ENCODE results near the gene MCRIP1.

The MCRIP1 gene

DNA sequence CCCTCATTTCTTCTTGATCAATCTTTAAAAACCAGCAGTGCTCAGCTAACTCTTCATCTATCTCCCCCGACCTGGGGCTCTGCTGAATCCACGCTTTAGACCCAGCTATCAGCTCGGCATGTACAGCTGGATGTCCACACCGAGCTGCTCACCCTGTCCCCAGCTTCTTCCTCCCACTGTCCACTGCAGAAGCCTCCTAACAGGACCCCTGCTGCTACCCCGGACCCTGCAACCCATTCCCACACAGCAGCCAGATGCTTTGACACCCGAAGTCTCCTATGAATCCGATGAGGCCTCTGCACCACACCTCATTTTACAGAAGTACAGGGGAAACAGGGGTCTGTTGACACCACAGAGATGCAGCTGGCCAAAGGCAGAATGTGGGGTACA is 15.3 kb downstream of the MCRIP1 start:
- DNase-seq: no peak

DNA sequence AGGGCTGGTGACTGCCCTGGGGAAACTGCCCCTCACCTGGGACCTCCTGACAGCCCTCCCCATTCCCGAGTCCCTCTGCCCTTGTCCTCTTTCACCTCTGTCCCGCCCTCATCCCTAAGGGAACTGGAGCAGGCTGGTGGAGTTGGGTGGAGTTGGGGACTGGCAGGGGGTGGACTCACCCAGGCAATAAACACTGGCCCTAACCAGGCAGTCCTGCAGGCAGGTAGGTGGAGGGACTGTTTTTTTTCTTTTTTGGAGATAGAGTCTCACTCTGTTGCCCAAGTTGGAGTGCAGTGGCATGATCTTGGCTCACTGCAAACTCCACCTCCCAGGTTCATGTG is 17.5 kb downstream of the MCRIP1 start:
- DNase-seq: no peak

DNA sequence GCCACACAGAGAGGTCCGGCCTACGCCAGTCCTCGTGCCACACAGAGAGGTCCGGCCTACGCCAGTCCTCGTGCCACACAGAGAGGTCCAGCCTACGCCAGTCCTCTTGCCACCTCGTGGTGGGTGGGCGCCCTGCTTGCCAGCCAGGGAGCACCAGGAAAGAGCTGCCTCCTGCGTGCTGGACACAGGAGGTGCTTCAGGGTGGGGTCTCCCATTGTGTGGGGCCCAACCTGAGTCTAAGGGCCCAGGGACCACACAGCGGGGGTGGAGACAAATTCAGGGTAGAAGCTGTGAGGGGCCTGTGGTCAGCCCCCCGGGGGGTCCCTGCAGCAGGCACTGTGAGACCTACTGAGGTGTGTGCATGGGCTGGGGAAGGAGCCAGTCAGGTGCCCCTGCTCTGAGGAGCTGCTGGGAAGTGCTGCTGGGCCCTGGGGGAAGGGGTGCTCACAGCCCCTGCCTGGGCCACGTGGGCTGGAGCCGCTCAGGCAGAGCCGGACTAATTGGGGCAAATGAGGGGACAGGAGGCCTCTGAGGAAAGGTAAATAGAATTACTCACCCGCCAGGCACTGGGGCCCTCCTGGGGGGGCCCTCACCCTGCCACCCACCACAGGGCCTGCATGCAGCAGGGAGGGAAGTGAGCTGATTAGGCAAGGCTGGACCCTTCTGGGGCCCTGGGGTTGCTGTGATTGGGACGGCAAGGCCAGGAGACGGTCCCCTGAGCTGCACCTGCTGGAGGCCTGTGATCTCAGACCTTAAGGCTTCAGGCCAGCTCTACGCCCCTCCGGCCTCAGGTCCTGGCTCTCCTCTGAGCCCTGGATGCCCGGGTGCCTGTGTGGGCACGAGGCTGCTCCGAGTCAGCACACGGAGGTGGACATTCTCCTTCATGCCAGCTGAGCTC is 18.1 kb downstream of the MCRIP1 start:
- DNase-seq: no peak

DNA sequence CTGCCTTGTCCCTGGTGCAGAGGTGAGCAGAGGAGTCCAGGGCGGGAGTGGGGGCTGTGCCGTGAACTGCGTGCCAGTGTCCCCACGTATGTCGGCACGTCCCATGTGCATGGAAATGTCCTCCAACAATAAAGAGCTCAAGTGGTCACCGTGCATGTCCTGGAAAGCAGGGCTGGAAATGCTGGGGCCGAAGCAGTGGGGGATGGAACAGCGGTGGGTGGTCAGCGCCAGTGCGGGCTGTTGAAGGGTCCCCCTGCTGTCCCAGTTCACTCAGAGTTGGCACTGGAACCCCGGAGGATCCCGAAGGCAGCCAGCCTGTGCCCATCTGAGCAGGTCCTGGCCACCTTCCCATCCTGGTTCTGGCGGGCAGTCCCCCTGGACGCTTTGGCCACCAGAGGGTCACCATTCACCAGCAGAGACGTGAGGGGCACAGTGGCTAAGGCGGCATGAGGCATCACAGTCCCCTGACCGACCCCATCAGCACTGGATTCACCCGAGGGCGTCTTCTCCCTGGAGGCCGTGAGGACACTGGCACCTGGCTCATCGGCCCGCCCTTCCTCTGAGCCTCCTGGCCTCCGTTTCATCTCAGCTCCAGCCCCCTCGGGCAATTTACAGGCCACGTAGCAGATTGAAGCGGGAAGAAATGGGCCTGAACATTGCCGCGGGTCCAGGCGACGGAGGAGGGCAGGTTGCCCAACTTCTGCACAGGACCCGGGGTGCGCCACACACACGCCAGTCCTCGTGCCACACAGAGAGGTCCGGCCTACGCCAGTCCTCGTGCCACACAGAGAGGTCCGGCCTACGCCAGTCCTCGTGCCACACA is 19.0 kb downstream of the MCRIP1 start:
- no peak for DNase-seq

DNA sequence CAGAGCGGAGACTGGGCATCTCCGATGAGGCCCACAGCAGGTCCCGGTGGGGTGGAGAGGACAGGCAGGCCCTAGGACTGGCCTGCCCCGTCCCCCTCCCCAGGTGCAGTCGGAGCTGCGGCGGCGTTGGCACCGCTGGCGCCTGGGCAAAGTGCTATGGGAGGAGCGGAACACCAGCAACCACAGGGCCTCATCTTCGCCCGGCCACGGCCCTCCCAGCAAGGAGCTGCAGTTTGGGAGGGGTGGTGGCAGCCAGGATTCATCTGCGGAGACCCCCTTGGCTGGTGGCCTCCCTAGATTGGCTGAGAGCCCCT is 19.8 kb downstream of the MCRIP1 start:
- no peak for DNase-seq

DNA sequence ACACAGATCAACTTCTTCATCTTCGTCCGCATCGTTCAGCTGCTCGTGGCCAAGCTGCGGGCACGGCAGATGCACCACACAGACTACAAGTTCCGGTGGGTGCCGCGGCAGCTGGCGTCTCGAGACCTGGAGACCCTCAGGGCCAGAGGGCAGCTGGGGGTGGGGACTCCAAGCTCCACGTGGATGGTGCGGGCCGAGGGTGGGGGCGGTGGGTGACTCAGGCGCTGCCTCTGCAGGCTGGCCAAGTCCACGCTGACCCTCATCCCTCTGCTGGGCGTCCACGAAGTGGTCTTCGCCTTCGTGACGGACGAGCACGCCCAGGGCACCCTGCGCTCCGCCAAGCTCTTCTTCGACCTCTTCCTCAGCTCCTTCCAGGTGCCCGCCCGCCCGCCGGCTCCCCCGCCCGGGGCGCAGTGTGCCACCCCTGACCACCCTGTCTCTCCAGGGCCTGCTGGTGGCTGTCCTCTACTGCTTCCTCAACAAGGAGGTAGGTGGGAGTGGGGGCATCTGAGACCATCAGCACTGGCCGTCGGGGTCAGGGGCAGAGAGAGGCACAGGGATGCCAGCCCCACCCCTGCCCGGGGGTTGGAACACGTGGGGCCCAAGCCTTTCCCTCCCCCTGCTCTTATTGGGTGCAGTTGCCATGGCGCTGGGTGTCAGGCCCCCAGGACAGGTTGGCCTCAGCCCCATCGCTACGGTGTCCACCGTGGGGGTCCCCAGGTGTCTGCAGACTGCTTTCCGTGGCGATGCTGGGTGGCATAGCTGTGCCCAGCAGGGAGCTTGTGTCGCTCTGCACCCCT is 20.3 kb downstream of the MCRIP1 start:
- no peak for DNase-seq

DNA sequence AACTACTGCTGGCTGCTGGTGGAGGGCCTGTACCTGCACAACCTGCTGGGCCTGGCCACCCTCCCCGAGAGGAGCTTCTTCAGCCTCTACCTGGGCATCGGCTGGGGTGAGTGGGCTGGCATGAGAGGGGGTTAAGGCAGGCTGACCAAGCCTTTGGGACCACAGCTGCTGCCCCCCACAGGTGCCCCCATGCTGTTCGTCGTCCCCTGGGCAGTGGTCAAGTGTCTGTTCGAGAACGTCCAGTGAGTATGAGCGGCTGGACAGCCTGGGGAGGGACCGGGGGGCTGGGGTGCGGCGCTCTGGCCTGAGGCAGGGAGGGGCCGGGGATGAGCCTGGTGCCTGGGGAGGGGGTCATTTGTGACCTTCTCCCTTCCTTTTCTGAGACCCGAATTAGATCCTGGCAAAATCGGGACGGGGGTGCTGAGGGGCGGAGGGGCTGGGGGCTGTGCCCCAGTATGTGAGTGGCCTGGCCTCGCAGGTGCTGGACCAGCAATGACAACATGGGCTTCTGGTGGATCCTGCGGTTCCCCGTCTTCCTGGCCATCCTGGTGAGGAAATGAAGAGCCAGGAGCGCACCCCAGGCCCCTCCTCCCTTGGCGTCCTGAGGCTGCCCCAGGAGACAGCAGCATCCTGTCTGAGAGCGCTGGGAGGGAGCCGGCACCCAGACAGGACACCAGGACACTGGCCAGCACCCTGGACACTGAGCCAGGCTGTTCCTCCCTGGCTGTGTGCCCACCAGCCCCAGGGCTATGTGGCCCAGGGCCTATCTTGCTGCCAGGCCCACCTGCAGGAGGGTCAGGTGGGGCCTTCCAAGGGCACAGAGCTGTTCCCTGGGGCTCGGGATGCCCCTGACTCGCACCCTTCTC is 21.2 kb downstream of the MCRIP1 start:
- DNase-seq: no peak

DNA sequence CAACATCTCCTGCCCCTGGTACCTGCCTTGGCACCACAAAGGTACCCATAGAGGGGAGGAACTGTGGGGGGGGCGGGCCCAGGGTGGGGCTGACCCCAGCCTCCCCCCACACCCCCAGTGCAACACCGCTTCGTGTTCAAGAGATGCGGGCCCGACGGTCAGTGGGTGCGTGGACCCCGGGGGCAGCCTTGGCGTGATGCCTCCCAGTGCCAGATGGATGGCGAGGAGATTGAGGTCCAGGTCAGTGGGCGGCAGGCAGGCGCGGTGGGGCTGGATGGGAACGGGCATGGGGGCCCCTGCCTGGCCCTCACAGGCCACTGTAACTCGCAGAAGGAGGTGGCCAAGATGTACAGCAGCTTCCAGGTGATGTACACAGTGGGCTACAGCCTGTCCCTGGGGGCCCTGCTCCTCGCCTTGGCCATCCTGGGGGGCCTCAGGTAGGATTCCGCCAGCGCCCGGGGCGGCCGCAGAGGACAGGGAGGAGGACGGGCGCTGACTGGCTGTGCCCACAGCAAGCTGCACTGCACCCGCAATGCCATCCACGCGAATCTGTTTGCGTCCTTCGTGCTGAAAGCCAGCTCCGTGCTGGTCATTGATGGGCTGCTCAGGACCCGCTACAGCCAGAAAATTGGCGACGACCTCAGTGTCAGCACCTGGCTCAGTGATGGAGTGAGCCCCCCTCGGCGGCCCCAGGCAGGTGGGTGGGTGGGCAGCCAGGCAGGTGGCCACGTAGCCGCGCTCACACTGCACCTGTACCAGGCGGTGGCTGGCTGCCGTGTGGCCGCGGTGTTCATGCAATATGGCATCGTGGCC is 22.0 kb downstream of the MCRIP1 start:
- DNase-seq: no peak

DNA sequence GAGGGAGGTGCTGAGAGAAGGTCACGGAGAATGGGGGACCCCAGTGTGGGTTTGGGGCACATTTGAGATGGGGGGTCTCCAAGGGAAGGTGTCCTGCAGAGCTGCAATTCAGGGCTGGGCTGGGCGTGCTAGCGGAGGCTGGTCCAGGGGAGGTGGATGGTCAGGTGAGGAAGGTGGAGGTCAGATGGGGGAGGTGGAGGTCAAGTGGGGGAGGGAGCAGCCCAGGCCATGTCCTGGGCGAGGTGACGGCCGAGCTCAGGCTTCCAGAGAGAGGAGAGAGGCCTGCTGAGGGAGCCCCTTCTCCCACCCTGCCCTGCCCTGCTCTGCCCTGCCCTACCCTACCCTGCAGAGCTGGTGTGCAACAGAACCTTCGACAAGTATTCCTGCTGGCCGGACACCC is 22.6 kb downstream of the MCRIP1 start:
- DNase-seq: no peak

DNA sequence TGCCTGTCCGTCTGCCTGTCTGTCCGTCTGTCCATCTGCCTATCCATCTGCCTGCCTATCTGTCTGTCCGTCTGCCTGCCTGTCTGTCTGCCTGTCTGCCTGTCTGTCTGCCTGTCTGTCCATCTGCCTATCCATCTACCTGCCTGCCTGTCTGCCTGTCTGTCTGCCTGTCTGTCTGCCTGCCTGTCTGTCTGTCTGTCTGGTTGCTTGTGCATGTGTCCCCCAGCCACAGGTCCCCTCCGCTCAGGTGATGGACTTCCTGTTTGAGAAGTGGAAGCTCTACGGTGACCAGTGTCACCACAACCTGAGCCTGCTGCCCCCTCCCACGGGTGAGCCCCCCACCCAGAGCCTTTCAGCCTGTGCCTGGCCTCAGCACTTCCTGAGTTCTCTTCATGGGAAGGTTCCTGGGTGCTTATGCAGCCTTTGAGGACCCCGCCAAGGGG is 23.5 kb downstream of the MCRIP1 start:
- DNase-seq: no peak

DNA sequence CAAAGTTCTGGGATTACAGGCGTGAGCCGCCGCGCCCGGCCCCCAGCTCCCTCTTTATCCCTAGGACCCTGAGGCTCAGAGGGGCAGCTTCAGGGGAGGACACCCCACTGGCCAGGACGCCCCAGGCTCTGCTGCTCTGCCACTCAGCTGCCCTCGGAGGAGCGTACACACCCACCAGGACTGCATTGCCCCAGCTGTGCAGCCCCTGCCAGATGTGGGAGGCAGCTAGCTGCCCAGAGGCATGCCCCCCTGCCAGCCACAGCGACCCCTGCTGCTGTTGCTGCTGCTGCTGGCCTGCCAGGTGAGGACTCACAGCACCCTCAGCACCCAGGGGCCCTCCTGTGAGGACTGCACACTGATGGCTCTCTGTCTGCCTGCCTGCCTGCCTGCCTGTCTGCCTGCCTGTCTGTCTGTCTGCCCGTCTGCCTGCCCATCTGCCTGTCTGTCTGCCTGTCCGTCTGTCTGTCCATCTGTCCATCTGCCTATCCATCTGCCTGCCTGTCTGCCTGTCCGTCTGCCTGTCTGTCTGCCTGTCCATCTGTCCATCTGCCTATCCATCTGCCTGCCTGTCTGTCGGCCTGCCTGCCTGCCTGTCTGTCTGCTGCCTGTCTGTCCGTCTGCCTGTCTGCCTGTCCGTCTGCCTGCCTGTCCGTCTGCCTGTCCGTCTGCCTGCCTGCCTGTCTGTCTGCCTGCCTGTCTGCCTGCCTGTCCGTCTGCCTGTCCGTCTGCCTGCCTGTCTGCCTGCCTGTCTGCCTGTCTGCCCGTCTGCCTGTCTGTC is 24.1 kb downstream of the MCRIP1 start:
- DNase-seq: no peak

DNA sequence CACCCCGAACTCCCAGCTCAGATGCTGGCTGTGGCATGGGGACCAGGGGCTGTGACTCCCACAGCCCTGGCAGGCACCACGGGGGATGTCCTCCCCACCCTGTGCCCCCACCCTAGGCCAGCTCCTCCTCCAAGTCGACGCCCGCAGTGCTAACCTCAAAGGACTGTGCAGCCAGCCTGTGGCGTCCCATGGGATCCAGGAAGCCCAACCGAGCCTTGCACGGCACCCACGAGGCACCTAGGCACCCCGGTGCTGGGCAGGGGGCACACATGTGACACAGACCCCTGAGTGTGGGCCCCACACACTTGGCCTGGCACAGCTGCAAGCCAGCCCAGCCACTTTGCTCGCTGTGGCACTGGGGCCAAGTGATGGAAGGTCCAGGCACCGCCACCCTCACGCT is 25.3 kb downstream of the MCRIP1 start:
- no peak for DNase-seq

DNA sequence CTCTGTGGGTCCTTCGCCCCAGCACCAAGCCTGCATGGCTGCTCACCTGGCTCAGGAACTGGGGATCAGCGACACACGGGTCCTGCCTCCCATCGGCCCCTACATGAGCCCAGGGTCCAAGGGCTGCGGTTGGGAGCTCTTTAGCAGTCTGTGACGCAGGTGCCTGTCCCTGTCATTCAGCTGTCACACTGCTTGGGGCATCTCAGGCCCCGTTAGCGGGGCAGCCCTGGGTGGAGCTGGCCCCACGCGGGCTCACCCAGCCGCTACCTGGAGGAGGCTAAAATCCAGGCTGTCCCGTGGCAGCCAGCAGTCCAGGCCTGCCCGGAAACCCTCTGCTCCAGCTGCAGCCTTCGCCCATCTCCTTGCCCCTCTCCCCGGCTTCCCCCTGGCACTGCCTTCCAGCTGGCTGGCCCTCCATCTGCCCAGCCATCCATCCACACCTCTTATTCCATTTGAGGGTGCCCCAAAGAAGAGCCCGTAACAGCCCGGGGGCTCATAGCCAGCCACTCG is 25.8 kb downstream of the MCRIP1 start:
- no peak for DNase-seq

DNA sequence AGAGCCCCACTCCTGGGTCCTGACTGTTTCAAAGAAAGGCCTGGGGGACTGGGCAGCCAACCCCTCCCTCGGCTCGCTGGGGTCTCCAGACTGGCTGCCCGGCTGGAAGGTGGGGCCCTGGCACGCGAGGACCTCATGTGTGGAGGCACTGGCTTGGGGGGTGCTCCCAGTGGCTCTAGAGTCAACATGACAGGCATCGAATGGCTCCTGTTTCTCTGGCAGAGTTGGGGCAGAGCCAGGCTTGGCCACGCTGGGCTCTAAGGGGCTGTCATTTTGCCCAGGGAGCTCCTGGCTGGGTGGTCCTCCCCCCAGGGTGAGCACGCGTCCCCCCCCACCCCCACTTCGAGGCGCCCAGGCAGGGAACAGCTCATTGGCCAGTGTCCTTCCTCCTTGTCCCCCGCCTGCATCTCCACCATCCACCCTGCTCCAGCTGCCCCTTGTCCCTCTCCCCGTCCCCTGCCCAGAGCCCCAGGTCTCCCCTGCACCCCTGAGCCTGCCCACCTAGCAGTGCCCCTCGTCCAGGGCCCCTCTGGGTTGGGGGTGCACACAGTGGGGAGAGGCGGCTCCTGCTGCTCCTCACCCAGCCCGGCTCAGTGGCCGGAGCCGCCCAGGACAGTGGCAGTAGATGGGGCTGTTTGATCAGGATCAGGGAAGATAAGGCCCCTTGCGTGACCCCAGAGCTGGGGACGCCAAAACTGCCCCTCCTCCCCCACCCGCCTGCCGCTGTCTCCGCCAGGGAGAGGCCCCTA is 26.5 kb downstream of the MCRIP1 start:
- DNase-seq: no peak

DNA sequence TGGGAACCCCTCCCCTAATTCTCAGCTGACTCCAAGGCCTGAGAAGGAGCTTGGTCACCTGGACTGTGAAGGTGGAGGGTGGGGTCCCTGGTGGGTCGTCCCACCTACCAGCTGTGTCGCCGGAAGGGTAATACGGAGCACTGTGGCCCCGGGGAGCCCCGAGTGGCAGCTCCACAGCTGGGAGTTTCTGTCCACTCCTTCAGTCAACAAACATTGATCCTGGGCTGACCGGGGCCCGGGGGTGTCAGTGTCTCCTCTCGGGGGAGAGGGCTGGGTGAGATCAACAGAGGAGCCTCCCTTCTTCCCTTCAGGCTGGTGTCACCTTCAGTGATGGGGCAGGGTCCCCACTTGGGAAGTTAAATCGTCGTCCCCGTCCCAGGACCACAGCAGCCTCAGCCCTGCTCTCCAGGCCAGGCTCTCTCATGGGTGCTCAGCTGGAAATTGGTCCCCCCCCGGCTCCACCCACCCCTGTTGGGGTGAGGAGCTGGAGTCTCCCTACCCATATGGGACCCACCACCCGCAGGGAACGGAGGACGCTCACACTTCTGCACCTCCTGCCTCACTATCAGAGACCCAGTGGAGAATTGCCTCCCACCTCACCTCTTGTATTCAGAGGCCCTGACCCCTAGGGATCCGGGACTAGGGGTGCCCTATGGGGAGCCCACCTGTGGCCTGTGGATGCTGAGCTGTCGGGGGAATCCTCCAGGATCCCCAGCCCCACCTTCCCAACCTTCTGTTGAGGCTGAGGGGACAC is 27.2 kb downstream of the MCRIP1 start:
- no peak for DNase-seq

DNA sequence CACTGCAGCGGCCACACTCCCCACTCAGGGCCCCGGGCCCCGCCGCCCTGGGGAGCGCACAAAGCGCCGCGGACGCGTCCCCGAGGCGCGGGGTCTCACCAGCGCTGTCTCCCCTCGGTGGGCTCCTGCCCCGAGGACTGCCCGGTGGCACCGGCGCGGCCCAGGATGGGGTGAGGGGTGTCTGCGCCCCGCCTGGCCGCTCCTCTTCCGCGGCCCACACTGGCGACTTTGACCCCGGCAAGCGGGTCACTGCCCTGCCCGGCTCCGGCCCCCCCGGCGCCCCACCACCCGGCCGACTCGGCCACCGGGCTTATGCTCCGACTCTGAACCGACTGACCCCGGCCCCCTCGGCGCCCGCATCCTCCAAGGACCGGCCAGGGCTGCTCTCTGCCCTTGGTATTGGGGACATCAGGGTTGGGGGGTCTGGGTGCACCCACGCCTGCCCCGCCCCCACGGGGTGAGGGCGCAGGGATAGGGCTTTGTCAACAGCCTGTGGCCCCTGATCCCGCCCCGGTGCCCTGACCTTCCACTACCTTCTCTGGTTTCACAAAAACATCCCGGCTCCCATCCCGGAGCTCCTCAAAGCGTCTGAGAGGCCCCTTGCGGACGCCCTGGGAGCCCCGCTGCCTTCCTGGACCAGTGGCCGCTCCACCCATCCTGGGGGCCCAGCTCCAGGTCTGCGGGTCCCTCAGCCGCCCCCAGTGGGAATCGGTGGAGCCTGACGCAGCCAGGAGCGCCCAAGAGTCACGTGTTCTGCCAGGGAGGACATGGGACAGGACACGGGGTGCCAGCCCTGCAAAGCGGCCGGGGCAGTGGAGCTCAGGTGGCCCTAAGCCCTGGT is 28.3 kb downstream of the MCRIP1 start:
- no peak for DNase-seq

DNA sequence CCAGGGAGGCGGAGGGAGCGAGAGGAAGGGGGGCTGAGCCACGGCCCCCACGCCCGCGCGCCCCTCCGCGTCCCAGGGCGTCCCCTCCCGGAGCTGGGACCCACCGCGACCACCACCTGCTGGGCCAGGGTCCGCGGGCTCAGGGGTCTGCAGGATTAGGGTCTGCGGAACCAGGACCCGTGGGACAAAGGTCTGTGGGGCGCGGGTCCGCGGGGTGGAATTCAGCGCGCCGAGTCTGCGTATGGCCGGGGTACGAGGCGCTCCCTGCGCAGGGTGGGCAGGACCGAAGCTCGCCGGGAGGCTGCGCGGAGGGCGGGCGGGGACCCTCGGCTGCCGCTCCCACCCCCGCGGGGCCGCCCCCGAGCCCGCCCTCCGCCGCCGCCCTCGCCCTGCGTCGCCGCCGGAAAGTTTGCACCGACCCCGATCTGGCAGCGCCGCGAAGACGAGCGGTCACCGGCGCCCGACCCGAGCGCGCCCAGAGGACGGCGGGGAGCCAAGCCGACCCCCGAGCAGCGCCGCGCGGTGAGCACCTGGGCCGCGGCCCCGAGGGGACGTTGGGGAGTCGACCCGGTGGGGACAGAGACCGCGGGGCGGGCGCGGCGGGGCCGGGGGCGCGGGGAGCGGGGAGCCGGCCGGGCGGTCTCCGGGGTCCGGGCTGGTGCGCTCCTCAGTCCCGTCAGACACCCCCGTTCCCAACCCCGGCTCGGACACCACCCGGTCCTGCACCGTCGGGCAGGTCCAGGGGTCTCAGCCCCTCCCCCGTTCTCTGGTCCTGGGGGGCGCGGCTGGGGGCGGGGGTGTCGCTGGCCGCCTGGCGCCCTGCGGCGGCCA is 29.1 kb downstream of the MCRIP1 start, which contains the start of gene GCGR:
Gene GCGR, plus strand, starts transcription at position 423 of the 831 bp plus-strand sequence. CDS start 4,869 bp downstream, outside the sequence.
- no peak for DNase-seq

All from activated gamma-delta T cell treated with Interleukin-2 at 50 U/mL for 16 hours (primary cell).